IPS-20b (cell line): ENCODE results near the gene GCNT3.

Experiments
- H3K27ac ChIP-seq: one replicate; pipeline ENCODE4 v1.5.1; 2013; ENCODE audit warnings: low read length
- H3K27me3 ChIP-seq: 2 replicates; pipeline ENCODE4 v1.6.1; 2013; ENCODE audit warnings: mild to moderate bottlenecking, low read length, inconsistent platforms; ENCODE audit not compliant: insufficient read depth
- H3K36me3 ChIP-seq: 2 replicates; pipeline ENCODE4 v1.6.1; 2013; ENCODE audit warnings: low read depth, mild to moderate bottlenecking, inconsistent platforms, low read length, moderate library complexity; ENCODE audit not compliant: insufficient read depth
- H3K4me1 ChIP-seq: 2 replicates; pipeline ENCODE4 v1.6.1; 2013; ENCODE audit warnings: mild to moderate bottlenecking, control low read depth, inconsistent platforms, low read length, moderate library complexity; ENCODE audit not compliant: insufficient read depth
- H3K4me3 ChIP-seq: 2 replicates; pipeline ENCODE4 v1.5.1; 2013; ENCODE audit warnings: mild to moderate bottlenecking, low read length, inconsistent platforms
- H3K9ac ChIP-seq: 2 replicates; pipeline ENCODE4 v1.6.1; 2013; ENCODE audit warnings: low read depth, mild to moderate bottlenecking, inconsistent platforms, low read length, moderate library complexity
- H3K9me3 ChIP-seq: 2 replicates; pipeline ENCODE4 v1.6.1; 2013; ENCODE audit warnings: mild to moderate bottlenecking, low read depth, low read length, inconsistent platforms; ENCODE audit not compliant: insufficient read depth

The GCNT3 gene

DNA sequence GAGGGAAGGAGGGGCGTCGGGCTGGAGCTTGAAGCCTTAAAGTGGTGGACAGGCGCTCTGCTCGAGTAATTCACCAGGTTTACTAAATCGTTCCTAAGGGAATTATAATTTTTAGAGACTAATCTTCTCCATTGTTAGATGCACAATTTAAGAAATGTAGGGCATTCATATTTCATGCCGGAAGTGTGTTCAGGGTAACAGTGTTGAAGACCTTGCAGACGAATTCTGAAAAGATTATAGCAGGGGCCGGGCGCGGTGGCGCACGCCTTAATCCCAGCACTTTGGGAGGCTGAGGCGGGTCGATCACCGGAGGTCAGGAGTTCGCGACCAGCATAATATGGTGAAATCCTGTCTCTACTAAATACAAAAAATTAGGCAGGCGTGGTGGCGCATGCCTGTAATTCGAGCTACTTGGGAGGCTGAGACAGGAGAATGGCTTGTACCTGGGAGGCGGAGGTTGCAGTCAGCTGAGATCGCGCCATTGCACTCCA is 46.1 kb downstream of the GCNT3 start:
- Histone ChIP-seq H3K27ac (no peak overlapping the region), H3K9me3 (no peaks in the 10 kb centered on the region), H3K27me3 (no peaks in the 10 kb centered on the region), H3K36me3 (peaks cover 50% of the 10 kb centered on the region), H3K4me1 (peaks cover 6% of the 10 kb centered on the region; the same call in 1 of the 2 replicates), H3K4me3 (peak overlapping the region; percentile 93), H3K9ac (no peak overlapping the region)

DNA sequence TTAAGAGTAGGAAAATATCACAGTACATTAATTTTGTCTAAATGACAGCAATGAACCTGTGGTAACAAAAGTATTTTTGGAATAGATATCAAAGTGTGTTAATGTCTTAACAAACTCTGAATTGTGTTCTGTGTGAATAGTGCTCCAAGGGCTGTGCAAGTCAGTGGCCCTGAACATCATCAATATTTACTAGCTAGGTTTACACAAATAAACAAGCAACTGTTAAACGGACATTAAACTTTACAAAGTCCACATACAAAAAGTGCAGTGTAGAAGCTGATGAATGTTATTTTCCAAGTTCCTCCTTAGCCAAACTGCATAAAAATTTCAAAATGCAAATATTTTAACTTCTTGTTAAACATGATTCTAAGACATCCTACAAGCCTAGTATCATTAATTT is 47.8 kb downstream of the GCNT3 start:
- Histone ChIP-seq H3K9me3 (no peaks in the 10 kb centered on the region), H3K4me1 (peaks cover 6% of the 10 kb centered on the region; the same call in 1 of the 2 replicates), H3K27me3 (no peaks in the 10 kb centered on the region), H3K27ac (no peak overlapping the region), H3K9ac (no peak overlapping the region), H3K36me3 (peaks cover 49% of the 10 kb centered on the region), H3K4me3 (no peak overlapping the region)

DNA sequence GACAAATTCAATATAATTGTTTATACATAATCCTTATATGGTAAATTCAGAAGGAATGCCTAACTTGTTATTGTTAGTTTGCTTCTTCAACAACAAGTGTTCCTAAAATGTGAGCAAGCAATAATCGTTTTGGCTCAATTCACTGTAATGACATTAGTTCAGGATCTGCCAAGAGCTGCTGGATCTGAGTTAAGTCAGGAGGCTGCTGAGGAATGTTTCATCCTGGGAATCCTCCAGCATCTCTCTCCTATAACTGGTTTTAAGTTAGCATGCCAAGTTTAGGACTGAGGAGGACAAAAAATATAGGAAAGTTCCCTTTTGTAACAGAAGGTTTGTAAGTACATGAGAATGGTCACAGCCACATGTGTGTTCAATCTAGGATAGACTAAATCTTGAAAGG is 50.7 kb downstream of the GCNT3 start:
- Histone ChIP-seq H3K27ac (no peak overlapping the region), H3K4me3 (no peak overlapping the region), H3K27me3 (no peaks in the 10 kb centered on the region), H3K4me1 (no peaks in the 10 kb centered on the region), H3K9ac (no peak overlapping the region), H3K36me3 (peaks cover 57% of the 10 kb centered on the region), H3K9me3 (no peaks in the 10 kb centered on the region)

DNA sequence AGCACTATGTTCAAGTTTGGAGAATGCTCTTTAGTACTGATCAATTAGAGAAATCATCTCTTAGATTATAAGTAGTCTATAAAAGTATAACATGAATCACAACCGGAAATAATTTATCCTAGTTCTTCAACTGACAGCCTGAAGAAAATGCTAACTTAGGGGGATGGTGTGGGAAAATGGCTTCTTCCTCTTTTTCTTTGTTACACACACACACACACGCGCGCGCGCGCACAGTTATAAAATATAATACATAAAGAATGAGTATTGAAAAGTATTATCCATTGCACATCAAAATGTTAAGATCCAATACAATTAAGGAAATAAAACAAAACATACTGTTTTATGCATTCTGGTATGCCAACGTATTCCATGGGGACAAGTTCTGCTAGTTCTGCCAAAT is 57.0 kb downstream of the GCNT3 start:
- no peaks in the 10 kb centered on the region for H3K27me3 ChIP-seq
- H3K27ac ChIP-seq: no peak overlapping the region
- no peaks in the 10 kb centered on the region for H3K9me3 ChIP-seq
- H3K4me1 ChIP-seq: no peaks in the 10 kb centered on the region
- peaks cover 80% of the 10 kb centered on the region for H3K36me3 ChIP-seq
- no peak overlapping the region for H3K9ac ChIP-seq
- no peak overlapping the region for H3K4me3 ChIP-seq
